Neural cell (in vitro differentiated cells): ENCODE results near the gene GALK2. TPM values are rescaled to one million over a fixed set of nuclear protein-coding genes. Genes with fewer than 3 reads are reported as not detected.

Experiments
- H2AFZ ChIP-seq: fragments of 200-600, 300-800 bp; sonication (generic), shearing (Covaris generic); 2 replicates; pipeline ENCODE4 v1.6.0; 2014; ENCODE audit warnings: low read depth, mild to moderate bottlenecking, antibody characterized with exemption, low read length, moderate library complexity
- H3F3A ChIP-seq: fragments of 200-600 bp; shearing (Covaris generic); 2 replicates; pipeline ENCODE4 v1.6.1; 2016; ENCODE audit warnings: mild to moderate bottlenecking, moderate library complexity, mixed read lengths, antibody characterized with exemption, low read length; ENCODE audit not compliant: insufficient read depth, poor library complexity, severe bottlenecking
- H3K27ac ChIP-seq: fragments of 200-600, 300-800 bp; sonication (generic), shearing (Covaris generic); 2 replicates; pipeline ENCODE4 v1.5.1; 2014; ENCODE audit warnings: mild to moderate bottlenecking, low read length, moderate library complexity
- H3K27me3 ChIP-seq: fragments of 300-800, 200-600 bp; sonication (generic), shearing (Covaris generic); 2 replicates; pipeline ENCODE4 v1.6.0; 2014; ENCODE audit warnings: mild to moderate bottlenecking, low read depth, low read length, moderate library complexity; ENCODE audit not compliant: insufficient read depth
- H3K36me3 ChIP-seq: fragments of 300-800, 200-600 bp; sonication (generic), shearing (Covaris generic); 2 replicates; pipeline ENCODE4 v1.5.1; 2014; ENCODE audit warnings: mild to moderate bottlenecking, antibody characterized with exemption, low read length, moderate library complexity; ENCODE audit not compliant: insufficient read depth
- H3K4me2 ChIP-seq: fragments of 300-800, 200-600 bp; sonication (generic), shearing (Covaris generic); 2 replicates; pipeline ENCODE4 v1.6.0; 2014; ENCODE audit warnings: mild to moderate bottlenecking, low read length
- H3K4me3 ChIP-seq: fragments of 300-800, 200-600 bp; sonication (generic), shearing (Covaris generic); 2 replicates; pipeline ENCODE4 v1.5.1; 2014; ENCODE audit warnings: mild to moderate bottlenecking, low read length, moderate library complexity
- H3K79me2 ChIP-seq: fragments of 200-600 bp; shearing (Covaris generic); replicated peaks from 2 replicates; pipeline ENCODE4 v1.6.0; 2014; ENCODE audit warnings: mild to moderate bottlenecking, low read length, moderate library complexity; ENCODE audit not compliant: insufficient read depth
- H3K9ac ChIP-seq: fragments of 300-800, 200-600 bp; sonication (generic), shearing (Covaris generic); 2 replicates; pipeline ENCODE4 v1.6.1; 2016; ENCODE audit warnings: mild to moderate bottlenecking, low read length, mixed read lengths
- H3K9me2 ChIP-seq: fragments of 200-600 bp; shearing (Covaris generic); 2 replicates; pipeline ENCODE4 v1.6.1; 2016; ENCODE audit warnings: mild to moderate bottlenecking, low read length, mixed read lengths; ENCODE audit not compliant: insufficient read depth
- H3K9me3 ChIP-seq: fragments of 200-600, 300-800 bp; sonication (generic), shearing (Covaris generic); 2 replicates; pipeline ENCODE4 v1.6.1; 2016; ENCODE audit warnings: mild to moderate bottlenecking, mixed run types, low read length, moderate library complexity, mixed read lengths
- H4K20me1 ChIP-seq: fragments of 200-600 bp; shearing (Covaris generic); 2 replicates; pipeline ENCODE4 v1.6.1; 2016; ENCODE audit warnings: mild to moderate bottlenecking, mixed run types; ENCODE audit not compliant: insufficient read depth
- EP300 ChIP-seq: fragments of 450-650 bp; conservative IDR thresholded peaks from 2 replicates; pipeline ENCODE4 v1.6.1; 2014; ENCODE audit warnings: antibody characterized with exemption, mild to moderate bottlenecking, moderate library complexity; ENCODE audit not compliant: poor library complexity, severe bottlenecking
- EZH2 ChIP-seq: fragments of 200-600, 300-800 bp; shearing (Covaris generic), sonication (generic); IDR thresholded peaks from 2 replicates; pipeline ENCODE4 v1.6.1; 2014; ENCODE audit warnings: antibody characterized with exemption, low read length, borderline replicate concordance, mild to moderate bottlenecking; ENCODE audit not compliant: insufficient read depth, poor library complexity, severe bottlenecking
- MXI1 ChIP-seq: fragments of 450-650 bp; conservative IDR thresholded peaks from 2 replicates; pipeline ENCODE4 v1.6.1; 2014; ENCODE audit warnings: antibody characterized with exemption, mild to moderate bottlenecking; ENCODE audit not compliant: poor library complexity, severe bottlenecking
- POLR2AphosphoS5 ChIP-seq: IDR thresholded peaks from 2 replicates; pipeline ENCODE4 v1.6.1; 2012
- RAD21 ChIP-seq: fragments of 450-650 bp; conservative IDR thresholded peaks from 2 replicates; pipeline ENCODE4 v1.6.1; 2014; ENCODE audit warnings: antibody characterized with exemption, mild to moderate bottlenecking, moderate library complexity
- SMC3 ChIP-seq: fragments of 450-650 bp; conservative IDR thresholded peaks from 2 replicates; pipeline ENCODE4 v1.6.1; 2014; ENCODE audit warnings: antibody characterized with exemption, mild to moderate bottlenecking, moderate library complexity; ENCODE audit not compliant: poor library complexity
- TAF1 ChIP-seq: IDR thresholded peaks from 2 replicates; pipeline ENCODE4 v1.6.1; 2012; ENCODE audit warnings: low read depth
- polyA plus RNA-seq: library from polyadenylated mRNA; depleted of rRNA; stranded (reverse); fragments of >200 nt; gene quantifications from 2 replicates; pipeline ENCODE4 v1.2.3, GENCODE V29; 2014
- TF ChIP-seq, protein P1 (sequence below): fragments of 450-650 bp; IDR thresholded peaks from 2 replicates; pipeline ENCODE4 v1.5.1; 2014; ENCODE audit warnings: antibody characterized with exemption, mild to moderate bottlenecking, moderate library complexity; ENCODE audit not compliant: poor library complexity, severe bottlenecking
- TF ChIP-seq, protein P2 (sequence below): IDR thresholded peaks from 2 replicates; pipeline ENCODE4 v1.6.1; 2012; ENCODE audit warnings: borderline replicate concordance

The GALK2 gene
- polyA plus RNA-seq, 1 donor from 2014 or later: 26.3 TPM

- Histone ChIP-seq H3K27ac (no peak overlapping the region), H3K9me2 (no peaks in the 10 kb centered on the region), H3K79me2 (no peaks in the 10 kb centered on the region), H3K4me2 (no peak overlapping the region), H3K9ac (no peak overlapping the region), H3F3A (no peaks in the 10 kb centered on the region), H3K4me3 (no peak overlapping the region), H3K9me3 (no peaks in the 10 kb centered on the region), H3K27me3 (no peaks in the 10 kb centered on the region), H3K36me3 (no peaks in the 10 kb centered on the region), H2AFZ (no peak overlapping the region), H4K20me1 (no peaks in the 10 kb centered on the region)
- TF ChIP-seq POLR2AphosphoS5 (no peak), SMC3 (no peak), EP300 (no peak), EZH2 (no peak), MXI1 (no peak), TAF1 (no peak), RAD21 (no peak)
- TF ChIP-seq, protein P1, sequence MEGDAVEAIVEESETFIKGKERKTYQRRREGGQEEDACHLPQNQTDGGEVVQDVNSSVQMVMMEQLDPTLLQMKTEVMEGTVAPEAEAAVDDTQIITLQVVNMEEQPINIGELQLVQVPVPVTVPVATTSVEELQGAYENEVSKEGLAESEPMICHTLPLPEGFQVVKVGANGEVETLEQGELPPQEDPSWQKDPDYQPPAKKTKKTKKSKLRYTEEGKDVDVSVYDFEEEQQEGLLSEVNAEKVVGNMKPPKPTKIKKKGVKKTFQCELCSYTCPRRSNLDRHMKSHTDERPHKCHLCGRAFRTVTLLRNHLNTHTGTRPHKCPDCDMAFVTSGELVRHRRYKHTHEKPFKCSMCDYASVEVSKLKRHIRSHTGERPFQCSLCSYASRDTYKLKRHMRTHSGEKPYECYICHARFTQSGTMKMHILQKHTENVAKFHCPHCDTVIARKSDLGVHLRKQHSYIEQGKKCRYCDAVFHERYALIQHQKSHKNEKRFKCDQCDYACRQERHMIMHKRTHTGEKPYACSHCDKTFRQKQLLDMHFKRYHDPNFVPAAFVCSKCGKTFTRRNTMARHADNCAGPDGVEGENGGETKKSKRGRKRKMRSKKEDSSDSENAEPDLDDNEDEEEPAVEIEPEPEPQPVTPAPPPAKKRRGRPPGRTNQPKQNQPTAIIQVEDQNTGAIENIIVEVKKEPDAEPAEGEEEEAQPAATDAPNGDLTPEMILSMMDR: no peak
- TF ChIP-seq, protein P2, sequence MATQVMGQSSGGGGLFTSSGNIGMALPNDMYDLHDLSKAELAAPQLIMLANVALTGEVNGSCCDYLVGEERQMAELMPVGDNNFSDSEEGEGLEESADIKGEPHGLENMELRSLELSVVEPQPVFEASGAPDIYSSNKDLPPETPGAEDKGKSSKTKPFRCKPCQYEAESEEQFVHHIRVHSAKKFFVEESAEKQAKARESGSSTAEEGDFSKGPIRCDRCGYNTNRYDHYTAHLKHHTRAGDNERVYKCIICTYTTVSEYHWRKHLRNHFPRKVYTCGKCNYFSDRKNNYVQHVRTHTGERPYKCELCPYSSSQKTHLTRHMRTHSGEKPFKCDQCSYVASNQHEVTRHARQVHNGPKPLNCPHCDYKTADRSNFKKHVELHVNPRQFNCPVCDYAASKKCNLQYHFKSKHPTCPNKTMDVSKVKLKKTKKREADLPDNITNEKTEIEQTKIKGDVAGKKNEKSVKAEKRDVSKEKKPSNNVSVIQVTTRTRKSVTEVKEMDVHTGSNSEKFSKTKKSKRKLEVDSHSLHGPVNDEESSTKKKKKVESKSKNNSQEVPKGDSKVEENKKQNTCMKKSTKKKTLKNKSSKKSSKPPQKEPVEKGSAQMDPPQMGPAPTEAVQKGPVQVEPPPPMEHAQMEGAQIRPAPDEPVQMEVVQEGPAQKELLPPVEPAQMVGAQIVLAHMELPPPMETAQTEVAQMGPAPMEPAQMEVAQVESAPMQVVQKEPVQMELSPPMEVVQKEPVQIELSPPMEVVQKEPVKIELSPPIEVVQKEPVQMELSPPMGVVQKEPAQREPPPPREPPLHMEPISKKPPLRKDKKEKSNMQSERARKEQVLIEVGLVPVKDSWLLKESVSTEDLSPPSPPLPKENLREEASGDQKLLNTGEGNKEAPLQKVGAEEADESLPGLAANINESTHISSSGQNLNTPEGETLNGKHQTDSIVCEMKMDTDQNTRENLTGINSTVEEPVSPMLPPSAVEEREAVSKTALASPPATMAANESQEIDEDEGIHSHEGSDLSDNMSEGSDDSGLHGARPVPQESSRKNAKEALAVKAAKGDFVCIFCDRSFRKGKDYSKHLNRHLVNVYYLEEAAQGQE: no peak
Observed at GRCh38 chr15:49191892-49192291, 21.8 kb downstream of the GALK2 start.

- Histone ChIP-seq H3K9ac (no peak overlapping the region), H3K9me2 (no peaks in the 10 kb centered on the region), H3K36me3 (no peaks in the 10 kb centered on the region), H3K9me3 (no peaks in the 10 kb centered on the region), H3K4me2 (no peak overlapping the region), H2AFZ (no peak overlapping the region), H3K79me2 (no peaks in the 10 kb centered on the region), H3K27me3 (no peaks in the 10 kb centered on the region), H3F3A (no peaks in the 10 kb centered on the region), H3K27ac (no peak overlapping the region), H3K4me3 (no peak overlapping the region), H4K20me1 (no peaks in the 10 kb centered on the region)
- TF ChIP-seq POLR2AphosphoS5: no peak
- no peak for TF ChIP-seq TAF1
- TF ChIP-seq EZH2: no peak
- TF ChIP-seq, protein P2: no peak
- TF ChIP-seq MXI1: no peak
- TF ChIP-seq RAD21: no peak
- TF ChIP-seq, protein P1: no peak
- no peak for TF ChIP-seq EP300
- no peak for TF ChIP-seq SMC3
Observed at GRCh38 chr15:49196856-49197255, 26.8 kb downstream of the GALK2 start.
